HG02852 (cell line): ENCODE data around the gene IFNGR1.
"Not testable (repeated sequence)": the region's sequence is repeated elsewhere in the genome, so short reads cannot be mapped to it uniquely, and the experiment has no call there.

ENCODE experiments used
- ATAC-seq: cut with Tn5 transposase; IDR thresholded peaks from one replicate; pipeline ENCODE4 v1.9.1; 2021; ENCODE audit warnings: mild to moderate bottlenecking, moderate library complexity; ENCODE audit not compliant: unreplicated experiment

IFNGR1 gene

DNA sequence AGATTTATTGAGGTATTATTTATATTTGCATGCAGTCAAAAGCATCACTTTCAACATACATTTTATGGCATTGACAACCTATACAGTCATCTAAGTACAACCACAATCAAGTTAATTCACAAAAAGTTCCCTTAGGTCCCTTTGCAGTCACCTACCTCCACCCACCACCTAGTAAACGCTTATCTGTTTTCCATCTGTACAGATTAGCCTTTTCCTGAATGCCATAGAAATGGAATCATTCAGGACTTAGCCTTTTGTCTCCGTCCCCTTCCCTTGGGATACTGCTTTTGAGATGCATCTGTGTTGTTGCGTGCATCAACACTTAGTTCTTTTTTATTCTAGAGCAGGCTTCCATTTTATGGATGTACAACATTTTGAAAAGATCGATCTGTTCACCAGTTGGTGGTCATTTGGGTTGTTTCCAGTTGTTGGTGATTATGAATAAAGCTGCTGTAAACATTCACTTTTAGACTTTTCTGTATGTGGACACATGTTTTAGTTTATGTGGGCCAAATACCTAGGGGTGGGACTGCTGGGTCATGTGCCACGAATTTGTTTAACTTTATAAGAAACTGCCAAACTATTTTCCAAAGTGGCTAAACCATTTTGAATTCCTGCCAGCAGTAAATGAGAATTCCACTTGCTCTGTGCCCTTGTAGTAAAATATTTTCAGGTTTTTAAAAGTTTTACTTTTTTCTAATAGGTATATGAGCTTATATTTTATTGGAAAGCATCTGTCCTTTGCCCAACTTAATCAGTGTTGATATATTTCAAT lies 17.6 kb upstream of the IFNGR1 start:
- no peak for ATAC-seq

- no peak for ATAC-seq
Observed at GRCh38 chr6:137235686-137236085, 16.5 kb upstream of the IFNGR1 start.

- ATAC-seq: peak; percentile 64
Observed at GRCh38 chr6:137233911-137234863, 15.0 kb upstream of the IFNGR1 start.

- no peak for ATAC-seq
Observed at GRCh38 chr6:137231895-137232294, 12.7 kb upstream of the IFNGR1 start.

GRCh38 chr6:137230956-137231555 lies 11.9 kb upstream of the IFNGR1 start:
- no peak for ATAC-seq

DNA sequence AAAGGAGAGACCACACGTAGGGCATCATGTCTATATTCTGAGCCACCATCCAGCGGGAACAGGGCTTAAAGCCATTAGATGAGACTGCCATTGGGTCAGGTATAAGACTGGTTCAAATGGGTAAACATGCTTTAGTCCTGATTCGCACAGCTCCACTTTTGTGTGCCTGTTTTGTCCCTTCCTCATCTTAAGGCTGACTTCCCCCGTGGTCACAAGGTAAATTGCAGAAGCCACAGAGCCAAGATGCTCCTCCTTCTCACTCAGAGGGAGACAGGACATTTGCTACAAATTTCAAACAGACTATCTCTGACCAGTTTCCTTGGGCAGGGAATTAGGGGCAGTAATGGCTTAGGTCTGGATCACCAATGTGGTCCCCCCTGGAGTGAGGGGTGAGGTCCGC lies 11.4 kb upstream of the IFNGR1 start:
- ATAC-seq: no peak

DNA sequence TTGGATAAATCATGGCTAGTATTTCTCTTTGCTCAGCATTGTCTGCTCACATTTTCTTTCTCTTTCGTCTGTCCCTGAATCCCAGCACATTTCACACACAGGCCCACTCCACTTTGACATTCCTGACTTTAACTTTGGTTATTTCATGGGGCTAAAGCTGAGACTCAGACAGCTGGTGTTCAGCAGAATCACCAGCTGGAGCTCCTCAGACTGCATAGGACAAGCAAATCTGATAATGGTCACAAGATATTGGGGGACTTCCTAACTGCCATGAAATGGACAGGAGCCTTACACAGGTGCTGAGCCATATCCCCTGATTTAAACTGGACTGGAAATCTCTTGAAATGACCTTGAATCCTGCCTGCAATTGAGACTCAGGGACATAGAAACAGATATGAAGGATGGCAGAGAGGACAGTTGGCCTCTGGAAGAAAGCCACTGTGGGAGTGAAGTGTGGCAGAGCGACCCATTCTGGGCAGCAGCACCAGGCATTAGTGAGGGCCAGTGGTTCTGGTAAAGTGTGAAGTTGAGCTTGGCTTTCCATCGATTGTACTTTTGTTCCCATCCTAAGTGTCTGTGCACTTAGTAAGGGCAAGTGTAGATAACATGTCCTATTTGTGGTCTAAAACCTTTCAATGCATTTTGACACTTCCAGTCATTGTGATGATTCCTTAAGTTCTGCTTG lies 10.0 kb upstream of the IFNGR1 start:
- no peak for ATAC-seq

GRCh38 chr6:137227871-137228302 lies 8.7 kb upstream of the IFNGR1 start:
- peak; percentile 74 for ATAC-seq

DNA sequence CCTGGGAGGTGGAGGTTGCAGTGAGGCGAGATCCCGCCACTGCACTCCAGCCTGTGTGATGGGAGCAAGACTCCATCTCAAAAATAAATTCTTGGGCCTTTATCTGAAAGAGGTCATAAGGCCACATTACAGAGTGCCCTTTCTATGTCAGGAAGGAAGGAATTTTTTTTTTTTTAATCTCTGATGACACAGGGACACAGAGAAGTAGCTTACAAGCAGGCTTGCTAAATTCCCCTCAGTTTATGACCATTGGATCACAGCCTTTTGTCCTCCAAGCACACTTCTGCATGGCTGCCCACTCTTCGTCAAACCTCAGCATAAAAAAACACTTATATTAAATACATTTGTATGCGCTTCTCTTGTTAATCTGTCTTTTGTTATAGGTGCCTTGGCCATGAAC lies 7.5 kb upstream of the IFNGR1 start:
- no peak for ATAC-seq

- peak; percentile 70 for ATAC-seq
Observed at GRCh38 chr6:137224799-137225198, 5.6 kb upstream of the IFNGR1 start.

- no peak for ATAC-seq
Observed at GRCh38 chr6:137223370-137224131, 4.4 kb upstream of the IFNGR1 start.

GRCh38 chr6:137222381-137222780 lies 3.2 kb upstream of the IFNGR1 start:
- ATAC-seq: no peak

- peak; percentile 15 for ATAC-seq
Observed at GRCh38 chr6:137219664-137220252, 573 bp upstream of the IFNGR1 start.

- ATAC-seq: peak; percentile 45
Observed at GRCh38 chr6:137218473-137218916, 690 bp downstream of the IFNGR1 start.

- ATAC-seq: no peak
Observed at GRCh38 chr6:137217801-137218472, 1.2 kb downstream of the IFNGR1 start.

GRCh38 chr6:137216875-137217553 lies 2.2 kb downstream of the IFNGR1 start:
- no peak for ATAC-seq

DNA sequence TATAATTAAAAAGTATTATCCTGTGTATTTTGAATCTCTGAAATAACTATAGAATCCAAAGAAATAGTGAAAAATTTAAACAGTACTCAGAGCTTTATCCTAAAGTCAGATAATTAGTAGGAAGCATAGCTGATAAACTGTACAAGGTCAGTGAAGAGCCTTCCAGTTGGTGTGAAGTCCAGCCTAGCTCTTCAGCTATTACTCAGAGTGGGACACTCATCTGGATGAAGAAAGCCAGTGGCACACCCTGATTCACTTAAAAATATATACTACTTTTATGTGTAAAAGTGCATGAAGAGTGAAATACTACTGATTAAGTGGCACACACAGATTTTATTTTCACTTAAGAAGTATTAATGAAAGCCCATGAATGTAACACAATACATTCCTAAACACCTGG lies 3.1 kb downstream of the IFNGR1 start:
- no peak for ATAC-seq

DNA sequence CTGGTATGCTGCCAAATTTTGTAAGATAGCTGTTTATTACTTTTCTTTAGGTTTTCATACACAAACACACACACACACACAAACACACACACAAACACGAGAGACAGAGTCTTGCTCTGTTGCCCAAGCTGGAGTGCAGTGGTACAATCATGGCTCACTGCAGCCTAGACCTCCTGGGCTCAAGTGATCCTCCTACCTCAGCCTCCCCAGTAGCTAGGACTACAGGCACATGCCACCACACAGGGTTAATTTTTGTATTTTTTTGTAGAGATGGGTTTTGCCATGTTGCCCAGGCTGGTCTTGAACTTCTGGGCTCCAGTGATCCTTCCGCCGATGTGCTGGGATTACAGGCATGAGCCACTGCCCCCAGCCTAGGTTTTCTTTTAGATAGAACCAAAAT lies 3.6 kb downstream of the IFNGR1 start:
- ATAC-seq: not testable (repeated sequence)

- no peak for ATAC-seq
Observed at GRCh38 chr6:137214931-137215330, 4.3 kb downstream of the IFNGR1 start.
